IMR-90 (cell line): ENCODE results near the gene SNRNP27. TPM values are rescaled to one million over a fixed set of nuclear protein-coding genes. Genes with fewer than 3 reads are reported as not detected.

ENCODE experiments used
- ATAC-seq: fragments of 200-7000 bp; cut with Tn5 transposase; 2 replicates; pipeline ENCODE4 v1.9.1; 2020; ENCODE audit warnings: low read depth, mild to moderate bottlenecking, moderate library complexity
- BruUV-seq: library from RNA; stranded (reverse); fragments of 400-500 nt; replicated peaks from 2 replicates; lab custom pipeline; 2021; lab: Mats Ljungman, UMichigan
- CTCF ChIA-PET: fragments of 300-600 bp; formaldehyde crosslinking; extraction: SDS; loops from one replicate; lab custom pipeline; 2021; ENCODE audit warnings: antibody characterized with exemption; lab: Yijun Ruan, JAX
- POLR2A ChIA-PET: fragments of 300-600 bp; sonication (Branson Sonifier 250); formaldehyde crosslinking; loops from one replicate; lab custom pipeline; 2022; ENCODE audit warnings: antibody characterized with exemption; ENCODE audit not compliant: unreplicated experiment; lab: Charles Lee
- DNase-seq: peaks from one replicate; pipeline ENCODE4 v3.0.0; 2013
- H2AFZ ChIP-seq: replicated peaks from 2 replicates; pipeline ENCODE3; 2013; ENCODE audit warnings: low read length, mild to moderate bottlenecking; ENCODE audit not compliant: poor library complexity
- H2AK5ac ChIP-seq: 2 replicates; pipeline ENCODE4 v1.6.1; 2013; ENCODE audit warnings: low read depth, low read length, inconsistent platforms
- H2AK9ac ChIP-seq: replicated peaks from 2 replicates; pipeline ENCODE3; 2013; ENCODE audit warnings: mild to moderate bottlenecking, low read depth, low read length, moderate library complexity; ENCODE audit not compliant: poor library complexity
- H2BK120ac ChIP-seq: 2 replicates; pipeline ENCODE4 v1.6.1; 2013; ENCODE audit warnings: low read depth, low read length, inconsistent platforms
- H2BK15ac ChIP-seq: 3 replicates; pipeline ENCODE4 v1.6.1; 2013; ENCODE audit warnings: low read depth, low read length, inconsistent platforms
- H2BK20ac ChIP-seq: 2 replicates; pipeline ENCODE4 v1.6.1; 2013; ENCODE audit warnings: low read depth, mild to moderate bottlenecking, inconsistent platforms, low read length, moderate library complexity
- H2BK5ac ChIP-seq: 2 replicates; pipeline ENCODE4 v1.6.1; 2013; ENCODE audit warnings: mild to moderate bottlenecking, low read depth, low read length, inconsistent platforms; ENCODE audit not compliant: poor library complexity, severe bottlenecking
- H3K14ac ChIP-seq: replicated peaks from 2 replicates; pipeline ENCODE4 v1.6.1; 2013; ENCODE audit warnings: low read depth, low read length, inconsistent platforms
- H3K18ac ChIP-seq: 2 replicates; pipeline ENCODE4 v1.6.1; 2013; ENCODE audit warnings: low read depth, low read length, control low read depth
- H3K23ac ChIP-seq: 2 replicates; pipeline ENCODE4 v1.6.1; 2013; ENCODE audit warnings: low read depth, low read length, inconsistent platforms
- H3K27ac ChIP-seq: 2 replicates; pipeline ENCODE4 v1.5.1; 2013; ENCODE audit warnings: mild to moderate bottlenecking, control low read depth, low read length; ENCODE audit not compliant: insufficient read depth
- H3K27me3 ChIP-seq: 2 replicates; pipeline ENCODE4 v1.6.1; 2013; ENCODE audit warnings: low read length; ENCODE audit not compliant: control insufficient read depth, insufficient read depth
- H3K36me3 ChIP-seq: 2 replicates; pipeline ENCODE4 v1.6.1; 2013; ENCODE audit warnings: low read length, mixed read lengths; ENCODE audit not compliant: control insufficient read depth, insufficient read depth
- H3K4ac ChIP-seq: 2 replicates; pipeline ENCODE4 v1.6.1; 2013; ENCODE audit warnings: low read depth, low read length, inconsistent platforms
- H3K4me1 ChIP-seq: 2 replicates; pipeline ENCODE4 v1.6.1; 2013; ENCODE audit warnings: low read length, mixed read lengths; ENCODE audit not compliant: control insufficient read depth, insufficient read depth
- H3K4me2 ChIP-seq: 2 replicates; pipeline ENCODE4 v1.6.1; 2013; ENCODE audit warnings: low read depth, mild to moderate bottlenecking, control low read depth, low read length, moderate library complexity
- H3K4me3 ChIP-seq: 2 replicates; pipeline ENCODE4 v1.5.1; 2013; ENCODE audit warnings: low read depth, mild to moderate bottlenecking, control low read depth, low read length, moderate library complexity; ENCODE audit not compliant: insufficient read depth
- H3K56ac ChIP-seq: 2 replicates; pipeline ENCODE4 v1.6.1; 2013; ENCODE audit warnings: low read length, inconsistent platforms; ENCODE audit not compliant: insufficient read depth; ENCODE audit errors: extremely low read depth
- H3K79me1 ChIP-seq, 2 experiments: 2 replicates each; pipeline ENCODE4 v1.6.1; 2013; ENCODE audit warnings: low read length in 2 of 2, inconsistent platforms in 1 of 2, low read depth in 1 of 2
- H3K9ac ChIP-seq: 2 replicates; pipeline ENCODE4 v1.6.1; 2013; ENCODE audit warnings: low read depth, low read length, control low read depth
- H3K9me1 ChIP-seq: 2 replicates; pipeline ENCODE4 v1.6.1; 2013; ENCODE audit warnings: low read length, inconsistent platforms; ENCODE audit not compliant: insufficient read depth
- H3K9me3 ChIP-seq: 2 replicates; pipeline ENCODE4 v1.6.1; 2013; ENCODE audit warnings: low read length; ENCODE audit not compliant: control insufficient read depth, insufficient read depth
- H4K20me1 ChIP-seq: 2 replicates; pipeline ENCODE4 v1.6.1; 2013; ENCODE audit warnings: low read length, inconsistent platforms; ENCODE audit not compliant: insufficient read depth
- H4K5ac ChIP-seq: 2 replicates; pipeline ENCODE4 v1.6.1; 2013; ENCODE audit warnings: mild to moderate bottlenecking, low read depth, low read length, control low read depth
- H4K8ac ChIP-seq, 2 experiments: 2 replicates each; pipeline ENCODE4 v1.6.1; 2013; ENCODE audit warnings: low read depth in 2 of 2, low read length in 2 of 2, control low read depth in 1 of 2, inconsistent platforms in 1 of 2
- H4K91ac ChIP-seq: 2 replicates; pipeline ENCODE4 v1.6.1; 2013; ENCODE audit warnings: low read depth, low read length, inconsistent platforms; ENCODE audit not compliant: insufficient read depth
- BHLHE40 ChIP-seq: fragments of 150-350 bp; IDR thresholded peaks from 2 replicates; pipeline ENCODE4 v1.6.1; 2016; ENCODE audit warnings: mild to moderate bottlenecking, low read depth, low read length
- CHD1 ChIP-seq: IDR thresholded peaks from 2 replicates; pipeline ENCODE4 v1.6.1; 2012; ENCODE audit warnings: low read depth, low read length, improper control_type of control experiment
- FOS ChIP-seq: fragments of 150-350 bp; IDR thresholded peaks from 2 replicates; pipeline ENCODE4 v1.6.1; 2016; ENCODE audit warnings: low read depth, low read length
- NFE2L2 ChIP-seq: fragments of 150-350 bp; IDR thresholded peaks from 2 replicates; pipeline ENCODE4 v1.6.1; 2016; ENCODE audit warnings: low read depth, mild to moderate bottlenecking, low read length
- WGBS, 2 experiments: methylation state at CpG; one replicate each; pipeline versions ENCODE4 v1.1.5 to v1.1.7; 2013; ENCODE audit warnings: missing lambda C conversion rate in 2 of 2; ENCODE audit not compliant: insufficient read length in 1 of 2; ENCODE audit errors: extremely low coverage in 2 of 2; 5-methylcytosine and 5-hydroxymethylcytosine counted together
- dilution Hi-C: fragments of 300-500 bp; cut with HindIII; formaldehyde crosslinking; loops from one replicate; pipeline ENCODE4 v1.14.3; 2018; ENCODE audit warnings: low sequenced_read_pairs; ENCODE audit not compliant: unreplicated experiment
- in situ Hi-C: fragments of 300-500 bp; cut with MboI; formaldehyde crosslinking; loops from 3 replicates; pipeline ENCODE4 v1.14.3; 2019; ENCODE audit warnings: low sequenced_read_pairs, inconsistent platforms, mixed read lengths
- intact Hi-C: fragments of 100-400 bp; cut with micrococcal nuclease; formaldehyde crosslinking; loops from 2 replicates; pipeline ENCODE4 v1.10.0; 2022
- microRNA-seq, 2 experiments: library from miRNA; stranded (forward) in 1 of 2; unstranded in 1 of 2; fragments of 10-50 nt in 1 of 2; fragments of <30 nt in 1 of 2; gene quantifications in 1 of 2; microRNA quantifications in 1 of 2; one replicate each; pipeline versions ENCODE3 to v1.1.0; 2013 to 2020; ENCODE audit not compliant: insufficient read depth in 1 of 2, insufficient read length in 1 of 2, unreplicated experiment in 1 of 2
- polyA plus RNA-seq, 3 experiments: library from polyadenylated mRNA; depleted of rRNA; stranded (reverse); fragments of >200 nt; gene quantifications; 2 replicates each; pipeline ENCODE4 v1.2.3, GENCODE V29; 2012; ENCODE audit warnings: low replicate concordance in 1 of 3
- small RNA-seq, 5 experiments: library from RNA; depleted of rRNA; stranded (forward); fragments of <200 nt; gene quantifications; one replicate each; pipeline ENCODE3, GENCODE V24; 2012
- total RNA-seq: library from RNA; depleted of rRNA; stranded (reverse); fragments of >200 nt; gene quantifications from 2 replicates; pipeline ENCODE4 v1.2.3, GENCODE V29; 2012; rRNA removed

Gene SNRNP27
- total and polyA plus RNA-seq, 2 of the 4 experiments (the other 2 are of a cell fraction) = 8.8 to 48.3 TPM

- H3K4ac ChIP-seq = no peak overlapping the region
- no peaks in the 10 kb centered on the region for H3K4me1 ChIP-seq
- no peaks in the 10 kb centered on the region for H3K9me3 ChIP-seq
- no peak overlapping the region for H2AK9ac ChIP-seq
- H4K91ac ChIP-seq = no peak overlapping the region
- H4K8ac ChIP-seq = no peak overlapping the region
- no peak overlapping the region for H2AFZ ChIP-seq
- no peak for TF ChIP-seq NFE2L2
- TF ChIP-seq BHLHE40 = no peak
- no peak for TF ChIP-seq FOS
- no peak for TF ChIP-seq CHD1
- H3K9ac ChIP-seq = no peak overlapping the region
- H4K20me1 ChIP-seq = no peaks in the 10 kb centered on the region
- no TSS peak for BruUV-seq
- ChIA-PET POLR2A (no interaction called here), CTCF (interaction anchor here (0.8 kb wide), 1 partner anchor 7 kb away, joined by 3 read pairs; no protein-coding TSS in a partner anchor)
- no peaks in the 10 kb centered on the region for H3K36me3 ChIP-seq
- peaks cover 27% of the 10 kb centered on the region for H3K27me3 ChIP-seq
- no peak overlapping the region for H3K27ac ChIP-seq
- in situ Hi-C loops = no loop called here
- no peak overlapping the region for H2BK120ac ChIP-seq
- H3K79me1 ChIP-seq = no peaks in the 10 kb centered on the region
- H3K14ac ChIP-seq = no peak overlapping the region
- no peak overlapping the region for H4K5ac ChIP-seq
- no peak overlapping the region for H3K56ac ChIP-seq
- H2BK20ac ChIP-seq = no peak overlapping the region
- ATAC-seq (no peak), DNase-seq (no peak)
- H3K18ac ChIP-seq = no peak overlapping the region
- H3K9me1 ChIP-seq = peaks cover 6% of the 10 kb centered on the region; the same call in 1 of the 2 replicates
- H3K4me2 ChIP-seq = no peak overlapping the region
- H2AK5ac ChIP-seq = no peak overlapping the region
- no CpG with 5 or more reads among the region's 1 CpG for WGBS, 2 experiments
- H3K4me3 ChIP-seq = no peak overlapping the region
- dilution Hi-C loops = no loop called here
- no peak overlapping the region for H3K23ac ChIP-seq
- no peak overlapping the region for H2BK5ac ChIP-seq
- intact Hi-C loops = no loop called here
- no peak overlapping the region for H2BK15ac ChIP-seq
Measured at GRCh38 chr2:69954084-69954483, 60.3 kb downstream of the SNRNP27 start.

Small RNAs within 50 kb of the gene (microRNA-seq; reads per million reads assigned to microRNA genes)
- gene RPL23AP92 (ENCODE audit: insufficient read depth, insufficient read length) = not detected

Small RNAs within 50 kb of the gene (small RNA-seq; reads per million reads assigned to genes)
- 0 reads per million in 5 experiments for gene RPL23AP92

Other genes with a start within 250 kb of the SNRNP27 start
- gene ANXA4, start 151.8 kb upstream of the SNRNP27 start, total RNA-seq = 22.2 and 25.8 TPM in 2 replicates
- 72.0 and 113 TPM in 2 replicates for gene ANXA4, start 151.8 kb upstream of the SNRNP27 start, polyA plus RNA-seq (2012; rRNA removed)
- 3.4 and 6.1 TPM in 2 replicates for gene GMCL1, start 64.3 kb upstream of the SNRNP27 start, total RNA-seq
- gene GMCL1, start 64.3 kb upstream of the SNRNP27 start, polyA plus RNA-seq (2012; rRNA removed) = 2.3 and 2.8 TPM in 2 replicates
- 2.0 and 3.1 TPM in 2 replicates for gene MXD1, start 21.2 kb downstream of the SNRNP27 start, total RNA-seq
- 3.7 TPM in 2 replicates for gene MXD1, start 21.2 kb downstream of the SNRNP27 start, polyA plus RNA-seq (2012; rRNA removed)
- gene ASPRV1, start 67.7 kb downstream of the SNRNP27 start, total RNA-seq = 0.18 and 0.28 TPM in 2 replicates
- gene ASPRV1, start 67.7 kb downstream of the SNRNP27 start, polyA plus RNA-seq (2012; rRNA removed) = 0.09 and 0.14 TPM in 2 replicates
- 33.6 and 33.7 TPM in 2 replicates for gene PCBP1, start 193.5 kb downstream of the SNRNP27 start, total RNA-seq
- gene PCBP1, start 193.5 kb downstream of the SNRNP27 start, polyA plus RNA-seq (2012; rRNA removed) = 166 and 171 TPM in 2 replicates